ENCODE results near the gene STMP1. TPM values are rescaled to one million over a fixed set of nuclear protein-coding genes. Genes with fewer than 3 reads are reported as not detected.

Gene STMP1
- total RNA-seq, 1 experiment from 2014 or later: 15.0 TPM

Other genes starting within 250 kb of the STMP1 start
- 0.59 and 1.7 TPM in 2 replicates for gene CNOT4, start 152.4 kb upstream of the STMP1 start, total RNA-seq (2014; rRNA removed; shearing (Covaris generic); ENCODE audit: low replicate concordance)
- gene NUP205, start 104.6 kb upstream of the STMP1 start, total RNA-seq (2014; rRNA removed; shearing (Covaris generic); ENCODE audit: low replicate concordance): 27.5 and 28.4 TPM in 2 replicates
- gene SLC13A4, start 65.7 kb downstream of the STMP1 start, total RNA-seq (2014; rRNA removed; shearing (Covaris generic); ENCODE audit: low replicate concordance): 0.05 TPM in 1 of 2 replicates, not detected in the other
- gene FAM180A, start 86.3 kb downstream of the STMP1 start, total RNA-seq (2014; rRNA removed; shearing (Covaris generic); ENCODE audit: low replicate concordance): 3.8 and 6.8 TPM in 2 replicates